Endodermal cell (in vitro differentiated cells): Measurements from ENCODE around the gene TTYH2. TPM values are rescaled to one million over a fixed set of nuclear protein-coding genes. Genes with fewer than 3 reads are reported as not detected.

Experiments
- DNase-seq: peaks from one replicate; pipeline ENCODE4 v3.0.0-alpha.2; 2017
- H3K27ac ChIP-seq: 2 replicates; pipeline ENCODE4 v1.5.1; 2013; ENCODE audit warnings: mild to moderate bottlenecking, low read depth, low read length, moderate library complexity
- H3K27me3 ChIP-seq: 2 replicates; pipeline ENCODE4 v1.6.1; 2013; ENCODE audit warnings: mild to moderate bottlenecking, low read length, moderate library complexity; ENCODE audit not compliant: insufficient read depth, control insufficient read depth, poor library complexity, severe bottlenecking
- H3K36me3 ChIP-seq: 2 replicates; pipeline ENCODE4 v1.7.0; 2013; ENCODE audit warnings: mild to moderate bottlenecking, low read length, moderate library complexity; ENCODE audit not compliant: control insufficient read depth, insufficient read depth
- H3K4me1 ChIP-seq: one replicate; pipeline ENCODE4 v1.7.0; 2013; ENCODE audit warnings: low read length; ENCODE audit not compliant: control insufficient read depth, insufficient read depth
- H3K4me3 ChIP-seq: 2 replicates; pipeline ENCODE4 v1.5.1; 2013; ENCODE audit warnings: mild to moderate bottlenecking, low read length, moderate library complexity
- H3K9ac ChIP-seq: 2 replicates; pipeline ENCODE4 v1.6.1; 2013; ENCODE audit warnings: mild to moderate bottlenecking, low read length, moderate library complexity; ENCODE audit not compliant: poor library complexity, severe bottlenecking; ENCODE audit errors: extremely low read depth
- H3K9me3 ChIP-seq: 2 replicates; pipeline ENCODE4 v1.6.1; 2013; ENCODE audit warnings: mild to moderate bottlenecking, low read length, moderate library complexity; ENCODE audit not compliant: control insufficient read depth
- H3K27ac Mint-ChIP-seq: 2 replicates; pipeline ENCODE4 v1.8.0; 2020; ENCODE audit warnings: mixed read lengths
- H3K27me3 Mint-ChIP-seq: 2 replicates; pipeline ENCODE4 v1.8.0; 2021; ENCODE audit warnings: mild to moderate bottlenecking, mixed read lengths; ENCODE audit not compliant: insufficient read depth
- H3K36me3 Mint-ChIP-seq: 2 replicates; pipeline ENCODE4 v1.8.0; 2020; ENCODE audit warnings: low read depth, mixed read lengths
- H3K4me1 Mint-ChIP-seq: 2 replicates; pipeline ENCODE4 v1.8.0; 2020; ENCODE audit warnings: mixed read lengths
- H3K4me3 Mint-ChIP-seq: 2 replicates; pipeline ENCODE4 v1.8.0; 2020; ENCODE audit warnings: mild to moderate bottlenecking, moderate library complexity, mixed read lengths
- H3K9me3 Mint-ChIP-seq: 2 replicates; pipeline ENCODE4 v1.8.0; 2020; ENCODE audit warnings: mild to moderate bottlenecking, mixed read lengths
- WGBS, 2 experiments: methylation state at CpG; one replicate each; pipeline versions ENCODE4 v1.1.5 to v1.1.7; 2013; ENCODE audit warnings: missing lambda C conversion rate in 2 of 2, mixed read lengths in 1 of 2; ENCODE audit not compliant: insufficient coverage in 1 of 2, insufficient read length in 1 of 2; 5-methylcytosine and 5-hydroxymethylcytosine counted together
- total RNA-seq, 2 donors: library from RNA; stranded (reverse); fragmentation: NEBNext Ultra II Directional in 1 of 2; extraction: Animal tissue kit (Norgen Biotek cat#: 25700) in 1 of 2; gene quantifications; 2 replicates in 1 of 2; 3 replicates in 1 of 2; pipeline ENCODE4 v1.2.1, GENCODE V29; 2021
- TF ChIP-seq, protein P1 (sequence below): fragments of 200-600 bp; sonication (generic); conservative IDR thresholded peaks from 2 replicates; pipeline ENCODE4 v1.5.0; 2021; ENCODE audit warnings: antibody characterized with exemption, mild to moderate bottlenecking

TTYH2 gene
- total RNA-seq, 2 donors from 2014 or later: 1.2 to 1.6 TPM

- no peak overlapping the region for H3K27ac Mint-ChIP-seq
- no peaks in the 10 kb centered on the region for H3K36me3 Mint-ChIP-seq
- peaks cover 2% of the 10 kb centered on the region for H3K4me1 Mint-ChIP-seq
- H3K27me3 ChIP-seq: peaks cover 5% of the 10 kb centered on the region
- peaks cover 6% of the 10 kb centered on the region for H3K27me3 Mint-ChIP-seq
- H3K4me3 ChIP-seq: no peak overlapping the region
- no peak overlapping the region for H3K27ac ChIP-seq
- H3K4me3 Mint-ChIP-seq: no peak overlapping the region
- TF ChIP-seq, protein P1, sequence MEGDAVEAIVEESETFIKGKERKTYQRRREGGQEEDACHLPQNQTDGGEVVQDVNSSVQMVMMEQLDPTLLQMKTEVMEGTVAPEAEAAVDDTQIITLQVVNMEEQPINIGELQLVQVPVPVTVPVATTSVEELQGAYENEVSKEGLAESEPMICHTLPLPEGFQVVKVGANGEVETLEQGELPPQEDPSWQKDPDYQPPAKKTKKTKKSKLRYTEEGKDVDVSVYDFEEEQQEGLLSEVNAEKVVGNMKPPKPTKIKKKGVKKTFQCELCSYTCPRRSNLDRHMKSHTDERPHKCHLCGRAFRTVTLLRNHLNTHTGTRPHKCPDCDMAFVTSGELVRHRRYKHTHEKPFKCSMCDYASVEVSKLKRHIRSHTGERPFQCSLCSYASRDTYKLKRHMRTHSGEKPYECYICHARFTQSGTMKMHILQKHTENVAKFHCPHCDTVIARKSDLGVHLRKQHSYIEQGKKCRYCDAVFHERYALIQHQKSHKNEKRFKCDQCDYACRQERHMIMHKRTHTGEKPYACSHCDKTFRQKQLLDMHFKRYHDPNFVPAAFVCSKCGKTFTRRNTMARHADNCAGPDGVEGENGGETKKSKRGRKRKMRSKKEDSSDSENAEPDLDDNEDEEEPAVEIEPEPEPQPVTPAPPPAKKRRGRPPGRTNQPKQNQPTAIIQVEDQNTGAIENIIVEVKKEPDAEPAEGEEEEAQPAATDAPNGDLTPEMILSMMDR: no peak
- H3K36me3 ChIP-seq: no peaks in the 10 kb centered on the region
- WGBS, 2 experiments: 85 to 88% methylated on average over 4 to 11 of the region's 11 CpGs
- no peak overlapping the region for H3K9ac ChIP-seq
- H3K4me1 ChIP-seq: no peaks in the 10 kb centered on the region
- DNase-seq: no peak
- no peaks in the 10 kb centered on the region for H3K9me3 Mint-ChIP-seq
- no peaks in the 10 kb centered on the region for H3K9me3 ChIP-seq
Measured at GRCh38 chr17:74240618-74241205, 27.3 kb downstream of the TTYH2 start.

DNA sequence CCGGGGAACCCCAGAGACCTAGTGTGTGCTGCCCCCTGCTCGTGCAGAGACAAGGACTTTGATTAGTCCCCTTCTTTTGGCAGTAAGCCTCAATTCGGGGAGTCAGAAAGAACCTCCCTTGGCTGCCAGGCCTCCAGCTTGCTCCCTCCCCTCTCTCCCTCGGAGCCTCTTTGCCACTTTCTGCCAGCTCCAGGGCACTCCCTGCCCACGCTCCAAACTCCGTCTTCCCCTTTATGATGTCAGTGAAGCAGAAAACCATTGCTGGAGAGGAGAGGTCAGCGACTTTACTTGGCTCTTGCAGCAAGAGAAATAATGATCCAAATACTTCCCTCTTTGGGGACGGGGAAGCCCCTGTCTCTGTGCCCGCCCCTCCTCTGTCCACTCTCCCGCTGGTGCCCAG, 28.1 kb downstream of the TTYH2 start:
- H3K36me3 ChIP-seq: no peaks in the 10 kb centered on the region
- no peak overlapping the region for H3K27ac ChIP-seq
- Mint-ChIP-seq H3K9me3 (no peaks in the 10 kb centered on the region), H3K4me3 (no peak overlapping the region), H3K27me3 (peaks cover 11% of the 10 kb centered on the region), H3K36me3 (no peaks in the 10 kb centered on the region), H3K27ac (no peak overlapping the region), H3K4me1 (peaks cover 4% of the 10 kb centered on the region)
- H3K27me3 ChIP-seq: peaks cover 5% of the 10 kb centered on the region
- H3K9me3 ChIP-seq: no peaks in the 10 kb centered on the region
- DNase-seq: no peak
- TF ChIP-seq, protein P1: no peak
- no peaks in the 10 kb centered on the region for H3K4me1 ChIP-seq
- 86 to 88% methylated on average over 5 to 10 of the region's 10 CpGs for WGBS, 2 experiments
- no peak overlapping the region for H3K9ac ChIP-seq
- H3K4me3 ChIP-seq: no peak overlapping the region

- Mint-ChIP-seq H3K9me3 (peaks cover 4% of the 10 kb centered on the region), H3K4me1 (peaks cover 4% of the 10 kb centered on the region), H3K36me3 (no peaks in the 10 kb centered on the region), H3K27ac (no peak overlapping the region), H3K27me3 (peaks cover 14% of the 10 kb centered on the region), H3K4me3 (no peak overlapping the region)
- WGBS, 2 experiments: 93% methylated on average over 2 of the region's 2 CpGs; no CpG with 5 or more reads in 1 of the 2 experiments
- Histone ChIP-seq H3K9me3 (no peaks in the 10 kb centered on the region), H3K9ac (no peak overlapping the region), H3K4me3 (no peak overlapping the region), H3K36me3 (no peaks in the 10 kb centered on the region), H3K27me3 (peaks cover 5% of the 10 kb centered on the region), H3K4me1 (no peaks in the 10 kb centered on the region), H3K27ac (no peak overlapping the region)
- TF ChIP-seq, protein P1: no peak
- no peak for DNase-seq
Measured at GRCh38 chr17:74241847-74242246, 28.5 kb downstream of the TTYH2 start.
